ENCODE results near the gene P3H2. TPM values are rescaled to one million over a fixed set of nuclear protein-coding genes. Genes with fewer than 3 reads are reported as not detected.

The P3H2 gene
- total RNA-seq, 2 donors from 2014 or later = 5.1 to 5.4 TPM

GRCh38 chr3:190142041-190142440 is 21.3 kb upstream of the P3H2 start:
- no peak overlapping the region for H3K27ac ChIP-seq
- no peak for TF ChIP-seq CTCF (IDR thresholded peaks at IDR 0.05)

GRCh38 chr3:190139365-190139764 is 18.7 kb upstream of the P3H2 start:
- Histone ChIP-seq H3K4me1 (no peaks in the 10 kb centered on the region), H3K27ac (no peak overlapping the region), H3K36me3 (no peaks in the 10 kb centered on the region), H3K9me3 (no peaks in the 10 kb centered on the region), H3K27me3 (no peaks in the 10 kb centered on the region), H3K4me3 (no peak overlapping the region)
- DNase-seq (ENCODE audit: low spot score) = no peak
- no peak for TF ChIP-seq CTCF (IDR thresholded peaks at IDR 0.05)

More at GRCh38 chr3:190142041-190142440, 21.3 kb upstream of the P3H2 start:
- H3K36me3 ChIP-seq = no peaks in the 10 kb centered on the region
- DNase-seq (ENCODE audit: low spot score) = no peak
- no peaks in the 10 kb centered on the region for H3K4me1 ChIP-seq
- no peaks in the 10 kb centered on the region for H3K9me3 ChIP-seq
- no peak overlapping the region for H3K4me3 ChIP-seq
- no peaks in the 10 kb centered on the region for H3K27me3 ChIP-seq

GRCh38 chr3:190132371-190132770 is 11.7 kb upstream of the P3H2 start:
- Histone ChIP-seq H3K36me3 (no peaks in the 10 kb centered on the region), H3K9me3 (no peaks in the 10 kb centered on the region), H3K27me3 (no peaks in the 10 kb centered on the region), H3K4me3 (no peak overlapping the region), H3K27ac (no peak overlapping the region), H3K4me1 (no peaks in the 10 kb centered on the region)
- no peak for DNase-seq (ENCODE audit: low spot score)
- no peak for TF ChIP-seq CTCF (IDR thresholded peaks at IDR 0.05)

- no peak for TF ChIP-seq CTCF (IDR thresholded peaks at IDR 0.05)
- Histone ChIP-seq H3K36me3 (no peaks in the 10 kb centered on the region), H3K4me3 (no peak overlapping the region), H3K27me3 (no peaks in the 10 kb centered on the region), H3K9me3 (no peaks in the 10 kb centered on the region), H3K4me1 (no peaks in the 10 kb centered on the region), H3K27ac (no peak overlapping the region)
- no peak for DNase-seq (ENCODE audit: low spot score)
Observed at GRCh38 chr3:190131329-190131728, 10.6 kb upstream of the P3H2 start.

GRCh38 chr3:190130696-190131095 is 10.0 kb upstream of the P3H2 start:
- peak overlapping the region in 1 of 2 donors; percentile 3 for H3K4me3 ChIP-seq
- H3K27me3 ChIP-seq = no peaks in the 10 kb centered on the region
- no peaks in the 10 kb centered on the region for H3K4me1 ChIP-seq
- no peak for TF ChIP-seq CTCF (IDR thresholded peaks at IDR 0.05)
- H3K27ac ChIP-seq = no peak overlapping the region
- DNase-seq (ENCODE audit: low spot score) = no peak
- H3K9me3 ChIP-seq = no peaks in the 10 kb centered on the region
- H3K36me3 ChIP-seq = no peaks in the 10 kb centered on the region

GRCh38 chr3:190130037-190130436 is 9.3 kb upstream of the P3H2 start:
- Histone ChIP-seq H3K4me1 (no peaks in the 10 kb centered on the region), H3K27ac (no peak overlapping the region), H3K9me3 (no peaks in the 10 kb centered on the region), H3K36me3 (no peaks in the 10 kb centered on the region), H3K27me3 (no peaks in the 10 kb centered on the region), H3K4me3 (no peak overlapping the region)
- TF ChIP-seq CTCF (IDR thresholded peaks at IDR 0.05) = no peak
- no peak for DNase-seq (ENCODE audit: low spot score)

Data from right atrium auricular region (tissue), 2 donors.